ENCODE measurements around the gene D2HGDH. TPM values are rescaled to one million over a fixed set of nuclear protein-coding genes. Genes with fewer than 3 reads are reported as not detected.
A peak's percentile ranks its signal among the peaks of the same experiment; 100 is the strongest.

Gene D2HGDH
- total and polyA plus RNA-seq, 2 of the 13 experiments (the other 11 are each of a cell fraction or from before 2014, with no cell fraction given) = 19.2 to 20.3 TPM

- TF ChIP-seq THAP7 (CRISPR knock-in tag; IDR thresholded peaks at IDR 0.05) (peak; percentile 76; the same call in 1 of the 2 replicates), NKX3-1 (CRISPR knock-in tag; IDR thresholded peaks at IDR 0.05) (no peak; the same call in 1 of the 2 replicates), ZNF235 (CRISPR knock-in tag; IDR thresholded peaks at IDR 0.05; ENCODE audit: borderline replicate concordance) (no peak; the same call in 1 of the 2 replicates), ZFYVE20 (CRISPR knock-in tag; IDR thresholded peaks at IDR 0.05; ENCODE audit: borderline replicate concordance, low read depth) (peak; percentile 76), ZNF616 (CRISPR knock-in tag; IDR thresholded peaks at IDR 0.05; ENCODE audit: low read depth) (no peak), CBX5 (CRISPR knock-in tag; IDR thresholded peaks at IDR 0.05; ENCODE audit: borderline replicate concordance) (peak; percentile 64), ZKSCAN1 (IDR thresholded peaks at IDR 0.05; ENCODE audit: low read length) (no peak), ZNF775 (CRISPR knock-in tag; IDR thresholded peaks at IDR 0.05; ENCODE audit: borderline replicate concordance) (no peak), IRF9 (CRISPR knock-in tag; IDR thresholded peaks at IDR 0.05; ENCODE audit: borderline replicate concordance) (peak; percentile 96), NONO (IDR thresholded peaks at IDR 0.05) (no peak), NONO (CRISPR knock-in tag; conservative IDR thresholded peaks at IDR 0.05) (peak; percentile 94), IRF2 (CRISPR knock-in tag; IDR thresholded peaks at IDR 0.05) (peak; percentile 70), ZNF251 (CRISPR knock-in tag; IDR thresholded peaks at IDR 0.05) (peak; percentile 82; the same call in 1 of the 2 replicates), RCOR2 (CRISPR knock-in tag; IDR thresholded peaks at IDR 0.05) (no peak), ZNF670 (CRISPR knock-in tag; IDR thresholded peaks at IDR 0.05; ENCODE audit: borderline replicate concordance) (peak; percentile 74; the same call in 1 of the 2 replicates), RXRA (CRISPR knock-in tag; IDR thresholded peaks at IDR 0.05) (no peak), ZNF10 (CRISPR knock-in tag; IDR thresholded peaks at IDR 0.05; ENCODE audit: borderline replicate concordance, low read depth) (no peak), ZFP90 (CRISPR knock-in tag; IDR thresholded peaks at IDR 0.05; ENCODE audit: borderline replicate concordance) (peak; percentile 74; the same call in 1 of the 2 replicates), ZNF567 (CRISPR knock-in tag; IDR thresholded peaks at IDR 0.05; ENCODE audit: borderline replicate concordance) (peak; percentile 89; the same call in 1 of the 2 replicates), AHDC1 (CRISPR knock-in tag; IDR thresholded peaks at IDR 0.05; ENCODE audit: borderline replicate concordance) (no peak; the same call in 1 of the 2 replicates)
These were observed 32.9 kb upstream of the D2HGDH start, which contains the start of gene ING5 (continued) for GRCh38 chr2:241701399-241702154.

All from HepG2 (cell line).